SK-N-SH treated with all-trans-retinoic acid at 6 μM for 48 hours (cell line): ENCODE measurements around the gene MT1X.
"Not testable (repeated sequence)": the region's sequence is repeated elsewhere in the genome, so short reads cannot be mapped to it uniquely, and the experiment has no call there.

Source experiments
- ARNTL ChIP-seq: fragments of 450-650 bp; formaldehyde crosslinking; IDR thresholded peaks from 2 replicates; pipeline ENCODE4 v1.5.0; 2020; ENCODE audit warnings: low read depth, mild to moderate bottlenecking, moderate library complexity, borderline replicate concordance
- GLIS3 ChIP-seq: fragments of 250-450 bp; sonication (Bioruptor Pico); IDR thresholded peaks from 2 replicates; pipeline ENCODE4 v1.5.0; 2020; ENCODE audit warnings: mild to moderate bottlenecking, moderate library complexity
- PPARA ChIP-seq: fragments of 250-450 bp; sonication (Bioruptor Pico); IDR thresholded peaks from 2 replicates; pipeline ENCODE4 v1.5.0; 2020; ENCODE audit warnings: mild to moderate bottlenecking, borderline replicate concordance
- ZNF565 ChIP-seq: fragments of 450-650 bp; formaldehyde crosslinking; conservative IDR thresholded peaks from 2 replicates; pipeline ENCODE4 v1.5.0; 2020; ENCODE audit warnings: low read depth, mild to moderate bottlenecking, moderate library complexity

DNA sequence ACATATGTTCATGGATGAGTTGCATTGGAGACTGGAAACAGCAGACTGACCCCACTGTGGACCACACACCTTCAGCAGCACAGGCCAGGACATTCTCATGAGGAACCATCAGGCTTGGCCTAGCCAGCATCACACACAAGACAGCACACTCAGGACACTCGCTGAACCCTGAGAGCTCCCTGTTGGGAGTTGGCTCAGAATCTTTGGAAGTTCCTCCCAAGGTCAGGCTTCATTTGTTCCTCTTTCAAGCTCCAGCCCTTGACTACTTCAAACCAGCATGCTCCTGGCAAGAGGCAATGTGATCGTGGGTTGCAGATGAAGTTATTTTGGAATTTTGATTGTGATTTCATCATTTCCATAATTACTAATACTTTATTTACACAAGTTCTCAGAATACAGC lies 10.6 kb upstream of the MT1X start:
- TF ChIP-seq PPARA (CRISPR knock-in tag); ZNF565; ARNTL (CRISPR knock-in tag); GLIS3 (CRISPR knock-in tag): not testable (repeated sequence)
